Kidney capillary endothelial cell (primary cell): Measurements from ENCODE around the gene CLEC16A.

Source experiments
- DNase-seq: peaks from one replicate; pipeline ENCODE4 v3.0.0-alpha.2; 2018; ENCODE audit warnings: low spot score

The CLEC16A gene

GRCh38 chr16:11140867-11141266 is 196.5 kb downstream of the CLEC16A start:
- DNase-seq = no peak

- DNase-seq = no peak
Measured at GRCh38 chr16:11141409-11142260, 197.3 kb downstream of the CLEC16A start.

GRCh38 chr16:11142261-11142630 is 197.9 kb downstream of the CLEC16A start:
- DNase-seq = no peak

- DNase-seq = no peak
Measured at GRCh38 chr16:11142951-11143350, 198.6 kb downstream of the CLEC16A start.

GRCh38 chr16:11143372-11144035 is 199.1 kb downstream of the CLEC16A start:
- no peak for DNase-seq

GRCh38 chr16:11144122-11144521 is 199.8 kb downstream of the CLEC16A start:
- DNase-seq = no peak

GRCh38 chr16:11145173-11145818 is 200.9 kb downstream of the CLEC16A start:
- DNase-seq = no peak

GRCh38 chr16:11145819-11146211 is 201.5 kb downstream of the CLEC16A start:
- no peak for DNase-seq

GRCh38 chr16:11147033-11147753 is 202.8 kb downstream of the CLEC16A start:
- no peak for DNase-seq

- DNase-seq = no peak
Measured at GRCh38 chr16:11147754-11148444, 203.5 kb downstream of the CLEC16A start.

- DNase-seq = no peak
Measured at GRCh38 chr16:11149011-11149616, 204.8 kb downstream of the CLEC16A start.

- DNase-seq = no peak
Measured at GRCh38 chr16:11150190-11150589, 205.8 kb downstream of the CLEC16A start.

- DNase-seq = no peak
Measured at GRCh38 chr16:11151156-11151884, 207.0 kb downstream of the CLEC16A start.

GRCh38 chr16:11151885-11152629 is 207.7 kb downstream of the CLEC16A start:
- no peak for DNase-seq

- no peak for DNase-seq
Measured at GRCh38 chr16:11152677-11153331, 208.4 kb downstream of the CLEC16A start.

GRCh38 chr16:11155284-11155806 is 211.0 kb downstream of the CLEC16A start:
- no peak for DNase-seq

- no peak for DNase-seq
Measured at GRCh38 chr16:11156401-11156800, 212.0 kb downstream of the CLEC16A start.

- no peak for DNase-seq
Measured at GRCh38 chr16:11157143-11157542, 212.8 kb downstream of the CLEC16A start.

- no peak for DNase-seq
Measured at GRCh38 chr16:11158018-11158417, 213.7 kb downstream of the CLEC16A start.
